DMS 273 treated with DMSO at 0.1 percent for 48 hours (cell line): ENCODE measurements around the gene GPR153.
"Not testable (repeated sequence)": the region's sequence is repeated elsewhere in the genome, so short reads cannot be mapped to it uniquely, and the experiment has no call there.

ENCODE experiments used
- DNase-seq: peaks from one replicate; lab custom pipeline; 2025; lab: John Stamatoyannopoulos, UW

GPR153 gene

DNA sequence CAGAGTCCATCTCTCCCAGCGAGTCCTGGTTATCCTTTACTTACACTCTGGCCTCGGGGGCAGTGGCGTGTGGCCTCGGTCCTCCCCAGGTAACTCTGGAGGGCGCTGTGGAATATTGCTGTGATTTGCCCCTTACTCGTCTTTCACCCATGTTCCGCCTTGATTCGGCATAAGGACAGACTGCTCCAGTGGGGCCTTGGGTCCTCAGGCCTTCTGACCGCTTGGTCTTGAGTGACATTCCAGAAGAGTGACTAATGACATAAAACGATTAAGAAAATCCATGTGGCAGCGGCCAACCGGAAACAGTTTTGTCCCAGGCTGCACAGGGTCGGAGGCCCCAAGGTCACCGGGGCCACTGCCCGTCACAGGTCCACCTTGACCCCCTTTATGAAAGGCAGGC lies 36.2 kb downstream of the GPR153 start:
- DNase-seq = no peak

DNA sequence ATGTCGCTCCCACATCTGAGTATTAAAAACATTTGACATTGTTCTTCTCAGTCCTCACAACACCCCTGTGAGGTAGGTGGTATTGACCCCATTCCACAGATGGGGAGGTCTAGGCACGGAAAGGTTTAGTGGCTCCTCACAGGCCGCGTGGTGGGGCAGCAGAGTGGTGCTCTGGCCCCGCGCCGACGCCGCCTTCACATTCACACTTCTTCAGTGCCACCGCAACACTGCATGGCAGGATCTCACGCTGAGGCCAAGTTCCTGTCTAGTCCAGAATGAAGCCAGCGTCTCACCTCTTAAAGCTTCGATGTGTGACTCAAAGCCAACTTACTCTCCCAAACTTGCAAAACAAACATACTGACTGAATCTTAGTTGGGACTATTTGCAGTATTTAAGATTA lies 37.3 kb downstream of the GPR153 start:
- no peak for DNase-seq

DNA sequence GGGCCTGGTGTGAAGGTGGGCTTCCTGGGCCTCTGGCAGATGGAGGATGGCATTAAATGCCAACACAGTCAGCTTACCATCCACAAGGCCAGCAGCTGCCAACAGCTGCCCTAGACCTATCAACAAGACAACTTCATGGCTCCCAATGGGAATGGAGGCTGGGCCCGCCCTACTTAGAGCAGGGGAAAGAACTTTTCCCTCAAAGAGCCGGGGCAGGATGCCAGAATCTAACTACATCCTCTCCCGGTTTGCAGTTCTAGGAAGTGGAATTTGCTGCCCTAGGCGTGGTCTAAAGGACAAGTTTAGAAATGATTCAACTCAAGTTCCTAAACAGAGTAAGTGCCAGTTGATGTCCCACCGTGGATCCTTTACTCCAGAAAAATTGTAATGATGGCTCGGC lies 38.3 kb downstream of the GPR153 start:
- DNase-seq = no peak

DNA sequence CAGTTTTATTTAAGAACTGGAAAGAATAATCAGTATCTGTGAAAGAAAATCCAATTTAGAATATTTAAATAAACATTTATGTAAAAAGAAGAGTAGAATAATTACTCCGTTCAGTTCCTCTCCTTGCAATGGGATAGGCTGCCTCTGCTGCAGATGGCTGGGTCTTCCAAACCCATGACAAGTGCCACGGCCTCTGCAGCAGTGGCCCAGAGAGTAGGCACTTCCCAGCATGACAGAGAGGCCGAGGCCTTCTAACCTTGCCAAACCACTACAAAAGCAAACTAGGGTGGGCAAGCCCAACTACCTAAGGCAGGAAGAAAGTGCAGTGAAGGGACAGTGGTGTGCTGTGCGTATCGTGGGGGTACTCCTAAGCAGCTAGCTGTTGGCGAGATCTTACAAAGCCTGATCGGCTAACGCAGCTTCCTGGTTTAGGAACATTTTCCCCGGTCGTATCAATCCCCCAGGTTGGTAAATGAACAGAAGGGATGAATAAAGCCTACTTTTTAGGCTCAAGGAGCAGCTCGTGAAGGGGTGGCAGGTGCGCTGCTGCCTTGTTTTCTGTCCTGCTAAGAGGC lies 39.6 kb downstream of the GPR153 start:
- DNase-seq = no peak

DNA sequence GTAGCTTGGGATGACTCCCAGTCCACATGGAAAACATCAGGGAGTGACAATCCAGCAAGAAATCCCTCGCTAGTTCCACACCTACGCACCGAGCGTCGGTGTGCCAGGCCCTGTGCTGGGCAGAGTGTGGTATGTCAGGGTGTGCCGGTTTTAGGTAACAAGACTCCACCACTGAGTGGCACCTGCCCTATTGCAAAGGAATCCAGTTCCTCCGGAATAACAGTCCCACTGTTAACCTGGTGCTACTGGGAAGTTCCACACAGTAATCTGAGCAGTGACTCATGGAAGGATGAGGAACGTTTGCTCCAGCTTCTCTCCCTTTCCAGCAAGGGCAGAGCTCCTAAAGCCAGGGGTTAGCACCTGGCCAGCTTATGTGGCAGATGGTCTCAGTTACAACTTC lies 40.7 kb downstream of the GPR153 start:
- no peak for DNase-seq

DNA sequence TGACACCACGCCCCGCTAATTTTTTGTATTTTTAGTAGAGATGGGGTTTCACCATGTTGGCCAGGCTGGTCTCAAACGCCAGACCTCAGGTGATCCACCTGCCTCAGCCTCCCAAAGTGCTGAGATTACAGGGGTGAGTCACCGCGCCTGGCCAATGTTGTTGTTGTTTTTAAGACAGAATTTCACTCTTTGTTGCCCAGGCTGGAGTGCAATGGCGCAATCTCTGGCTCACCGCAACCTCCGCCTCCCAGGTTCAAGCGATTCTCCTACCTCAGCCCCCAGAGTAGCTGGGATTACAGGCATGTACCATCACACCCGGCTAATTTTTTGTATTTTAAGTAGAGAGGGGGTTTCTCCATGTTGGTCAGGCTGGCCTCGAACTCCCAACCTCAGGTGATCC lies 41.3 kb downstream of the GPR153 start:
- DNase-seq = not testable (repeated sequence)

DNA sequence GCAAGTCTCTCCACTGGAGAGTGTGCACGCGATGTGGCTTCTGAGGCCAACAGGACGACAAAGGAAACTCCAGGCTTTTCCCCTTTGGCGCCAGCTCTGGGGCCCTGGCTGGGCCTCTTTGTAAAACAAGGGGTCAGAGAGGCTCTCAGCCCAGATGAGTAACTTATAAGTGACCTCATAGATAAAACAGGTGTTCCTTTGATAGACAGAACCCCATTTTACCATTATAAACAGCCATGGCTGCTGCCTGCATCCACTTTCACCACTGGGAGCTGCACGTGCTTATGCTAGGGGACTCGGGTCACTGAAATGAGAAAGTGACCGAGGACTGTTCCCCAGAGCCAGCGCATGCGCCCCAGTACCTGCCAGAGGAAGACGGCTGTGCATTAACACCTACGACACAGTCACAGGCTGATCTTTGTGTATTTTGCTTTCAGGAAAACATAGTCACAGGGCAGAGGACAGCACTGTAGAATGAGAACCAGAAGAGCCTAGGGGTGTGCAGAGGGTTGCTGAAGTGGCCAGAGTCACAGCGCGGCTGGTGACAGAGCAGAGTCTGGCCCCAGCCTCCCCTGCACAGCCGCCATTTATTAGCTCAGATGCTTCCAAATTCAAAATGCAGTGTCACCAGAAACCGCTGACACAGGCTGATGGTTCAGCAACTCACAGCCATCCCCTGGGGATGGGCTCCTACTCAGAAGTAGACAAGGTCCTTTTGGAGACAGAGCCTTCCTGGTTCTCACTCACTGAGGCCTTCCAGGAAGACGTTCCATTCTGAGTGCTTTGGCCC lies 42.3 kb downstream of the GPR153 start:
- no peak for DNase-seq

DNA sequence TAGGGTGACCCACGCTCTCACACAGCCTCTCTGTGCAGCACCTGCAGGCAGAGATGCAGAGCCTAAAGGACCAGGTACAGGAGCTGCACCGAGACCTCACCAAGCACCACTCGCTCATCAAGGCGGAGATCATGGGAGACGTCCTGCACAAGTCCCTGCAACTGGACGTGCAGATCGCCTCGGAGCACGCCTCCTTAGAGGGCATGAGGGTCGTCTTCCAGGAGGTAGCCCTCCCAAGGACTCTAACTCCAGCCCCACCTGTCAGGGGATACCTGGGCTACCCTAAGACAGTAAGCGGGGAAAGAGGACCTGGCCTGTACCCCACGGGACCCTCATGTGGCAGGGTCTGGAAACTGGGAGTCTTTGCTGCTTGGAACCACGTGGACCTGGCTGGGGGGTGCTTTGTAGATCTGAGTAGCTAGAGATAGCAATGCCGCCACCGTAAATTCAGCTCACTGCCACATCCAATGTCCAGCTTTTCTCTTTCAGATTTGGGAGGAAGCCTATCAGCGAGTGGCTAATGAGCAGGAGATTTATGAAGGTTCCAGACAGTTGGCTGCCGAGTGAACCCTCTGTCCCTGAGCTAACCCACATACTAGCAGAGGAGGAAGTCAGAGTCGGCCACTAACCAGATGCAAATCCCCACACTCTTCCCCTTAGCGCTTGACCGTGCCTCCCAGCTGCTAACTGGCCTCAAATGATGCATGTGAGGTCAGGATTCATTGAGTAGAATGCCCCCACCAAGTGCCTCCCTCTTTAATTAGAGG lies 48.5 kb downstream of the GPR153 start:
- no peak for DNase-seq

DNA sequence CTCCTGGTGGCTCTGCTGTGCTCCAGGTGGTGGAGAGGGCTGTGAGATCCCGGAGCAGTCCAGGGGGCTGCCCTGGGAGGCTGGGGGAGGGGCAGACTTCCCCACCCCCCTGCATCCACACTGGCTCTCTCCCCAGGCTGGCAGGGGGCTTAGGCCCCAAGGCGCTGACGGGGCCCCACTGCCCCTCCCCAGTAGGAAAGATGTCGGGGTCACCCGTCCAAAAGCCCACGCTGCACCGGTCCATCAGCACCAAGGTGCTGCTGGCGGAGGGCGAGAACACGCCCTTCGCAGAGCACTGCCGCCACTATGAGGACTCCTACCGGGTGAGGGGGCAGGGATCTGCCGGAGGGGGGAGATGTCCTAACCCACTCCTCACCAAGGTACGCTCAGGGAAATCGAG lies 49.2 kb downstream of the GPR153 start:
- DNase-seq = no peak

DNA sequence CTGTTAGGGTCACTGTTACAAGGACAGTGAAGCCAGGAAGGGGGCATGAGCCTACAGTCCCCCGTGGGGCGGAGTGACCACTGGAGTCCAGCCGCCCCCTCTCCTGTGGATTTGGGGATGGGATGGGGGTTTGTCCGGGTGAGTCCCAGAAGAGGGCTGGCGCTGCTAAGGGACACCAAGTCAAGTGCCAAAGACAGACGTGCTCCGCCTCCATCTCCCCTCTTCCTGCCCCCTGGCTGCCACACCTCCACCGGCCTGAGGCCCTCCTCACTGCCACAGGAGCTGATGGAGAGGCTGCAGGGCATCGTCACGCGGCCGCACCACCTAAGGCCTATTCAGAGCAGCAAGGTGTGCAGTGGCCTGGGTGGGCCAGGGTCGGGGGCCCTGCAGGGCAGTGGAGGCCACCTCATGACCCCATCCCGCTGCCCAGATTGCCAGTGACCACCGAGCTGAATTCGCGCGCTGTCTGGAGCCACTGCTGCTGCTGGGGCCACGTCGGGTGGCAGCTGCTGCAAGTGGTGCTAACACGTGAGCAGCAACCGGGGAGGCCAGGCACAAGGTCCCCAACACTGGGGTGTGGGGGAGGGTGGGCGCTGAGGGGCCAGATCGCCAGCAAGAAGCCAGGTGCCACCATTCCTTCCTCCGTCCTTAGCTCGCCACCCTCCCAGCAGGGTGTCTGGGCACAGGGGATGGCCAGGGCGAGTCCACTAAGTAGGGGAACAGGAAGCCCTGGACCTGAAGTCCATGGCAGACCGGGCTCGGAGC lies 50.1 kb downstream of the GPR153 start:
- DNase-seq = no peak

DNA sequence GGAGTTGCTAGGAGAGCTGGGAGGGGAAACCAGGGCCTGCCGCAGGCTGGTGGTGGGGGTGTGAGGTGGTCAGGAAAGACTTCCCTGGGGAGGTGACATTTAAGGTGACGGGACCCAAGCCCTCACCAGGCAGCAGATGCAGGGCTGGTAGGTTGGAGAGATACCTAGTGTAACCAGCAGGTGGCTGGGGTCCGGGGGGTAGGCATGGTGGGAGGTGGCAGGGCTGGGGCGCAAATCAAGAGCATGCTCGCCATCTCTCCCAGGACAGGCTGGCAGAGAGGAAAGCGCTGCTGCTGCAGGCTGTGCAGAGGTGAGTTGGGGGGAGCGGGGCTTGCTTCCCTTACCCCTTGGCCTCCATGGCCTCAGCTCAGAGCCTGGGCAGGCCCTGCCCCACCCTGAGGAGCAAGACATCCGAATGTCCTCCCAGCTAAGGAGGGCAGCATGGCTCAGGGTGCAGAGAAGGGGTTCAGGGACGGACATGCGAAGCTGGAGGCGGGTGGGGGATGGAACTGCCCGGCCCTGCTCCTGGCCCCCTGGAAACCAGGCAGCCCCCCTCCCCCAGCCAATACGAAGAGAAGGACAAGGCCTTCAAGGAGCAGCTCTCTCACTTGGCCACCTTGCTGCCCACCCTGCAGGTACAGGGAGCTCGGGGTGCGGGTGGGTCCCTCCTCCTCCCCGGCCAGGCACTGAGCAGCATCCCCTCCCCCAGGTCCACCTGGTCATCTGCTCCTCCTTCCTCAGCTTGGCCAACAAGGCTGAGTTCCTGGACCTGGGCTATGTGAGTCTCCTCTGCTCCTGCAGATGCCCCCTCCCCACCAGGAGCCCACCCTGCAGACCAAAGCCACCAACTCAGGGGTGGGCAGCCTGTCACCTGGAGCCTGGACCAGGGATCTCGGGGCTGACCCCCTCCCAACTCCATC lies 51.0 kb downstream of the GPR153 start:
- DNase-seq = no peak

DNA sequence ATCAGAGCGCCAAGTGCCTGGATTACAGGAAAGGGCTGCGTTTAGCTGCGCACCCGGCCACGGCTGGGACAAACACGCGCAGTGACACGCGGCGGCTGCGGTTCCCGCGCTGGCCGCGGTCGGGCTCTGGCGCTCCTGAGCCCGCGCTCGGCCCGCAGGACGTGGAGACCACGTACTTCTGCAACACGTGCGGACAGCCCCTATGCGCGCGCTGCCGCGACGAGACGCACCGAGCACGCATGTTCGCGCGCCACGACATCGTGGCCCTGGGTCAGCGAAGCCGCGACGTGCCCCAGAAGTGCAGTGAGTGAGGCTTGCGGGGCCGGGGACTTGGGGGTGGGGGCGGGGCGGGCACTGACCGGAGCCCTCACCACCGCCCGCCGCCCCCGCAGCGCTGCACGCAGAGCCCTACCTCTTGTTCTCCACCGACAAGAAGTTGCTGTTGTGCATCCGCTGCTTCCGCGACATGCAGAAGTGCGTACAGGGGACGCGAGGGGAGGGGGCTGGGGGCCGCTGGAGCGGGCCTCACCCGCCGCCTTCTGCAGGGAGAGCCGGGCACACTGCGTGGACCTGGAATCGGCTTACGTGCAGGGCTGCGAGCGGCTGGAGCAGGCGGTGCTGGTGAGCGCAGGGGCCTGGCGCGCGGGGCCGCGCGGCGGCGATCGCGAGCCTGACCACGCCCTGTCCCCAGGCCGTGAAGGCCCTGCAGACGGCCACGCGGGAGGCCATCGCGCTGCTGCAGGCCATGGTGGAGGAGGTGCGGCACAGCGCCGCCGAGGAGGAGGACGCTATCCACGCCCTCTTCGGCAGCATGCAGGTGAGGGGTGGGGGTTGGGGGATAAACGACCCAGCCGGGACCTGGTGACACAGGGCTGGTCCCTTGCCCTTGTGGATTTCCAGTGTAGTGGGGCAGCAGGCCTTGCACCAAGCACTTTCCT lies 51.9 kb downstream of the GPR153 start:
- no peak for DNase-seq

DNA sequence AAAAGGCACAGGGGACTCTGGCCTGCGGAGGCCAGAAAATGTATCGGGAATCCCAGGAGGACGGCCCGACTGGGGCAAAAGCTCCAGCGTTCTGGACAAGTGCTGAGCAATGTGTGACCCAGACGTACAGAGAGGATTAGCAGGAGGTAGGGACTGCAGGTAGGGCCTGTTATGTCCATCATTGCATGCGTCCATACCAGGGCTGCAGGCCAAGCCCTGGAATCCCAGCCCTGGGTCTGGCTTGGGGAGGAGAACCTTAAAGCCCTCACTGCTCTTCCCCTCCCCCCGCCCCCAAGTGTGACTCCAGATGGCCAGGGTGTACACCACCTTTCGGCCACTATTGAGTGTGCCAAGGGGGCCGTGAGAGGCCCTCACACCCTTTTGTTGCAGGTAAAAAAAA lies 53.0 kb downstream of the GPR153 start:
- no peak for DNase-seq

DNA sequence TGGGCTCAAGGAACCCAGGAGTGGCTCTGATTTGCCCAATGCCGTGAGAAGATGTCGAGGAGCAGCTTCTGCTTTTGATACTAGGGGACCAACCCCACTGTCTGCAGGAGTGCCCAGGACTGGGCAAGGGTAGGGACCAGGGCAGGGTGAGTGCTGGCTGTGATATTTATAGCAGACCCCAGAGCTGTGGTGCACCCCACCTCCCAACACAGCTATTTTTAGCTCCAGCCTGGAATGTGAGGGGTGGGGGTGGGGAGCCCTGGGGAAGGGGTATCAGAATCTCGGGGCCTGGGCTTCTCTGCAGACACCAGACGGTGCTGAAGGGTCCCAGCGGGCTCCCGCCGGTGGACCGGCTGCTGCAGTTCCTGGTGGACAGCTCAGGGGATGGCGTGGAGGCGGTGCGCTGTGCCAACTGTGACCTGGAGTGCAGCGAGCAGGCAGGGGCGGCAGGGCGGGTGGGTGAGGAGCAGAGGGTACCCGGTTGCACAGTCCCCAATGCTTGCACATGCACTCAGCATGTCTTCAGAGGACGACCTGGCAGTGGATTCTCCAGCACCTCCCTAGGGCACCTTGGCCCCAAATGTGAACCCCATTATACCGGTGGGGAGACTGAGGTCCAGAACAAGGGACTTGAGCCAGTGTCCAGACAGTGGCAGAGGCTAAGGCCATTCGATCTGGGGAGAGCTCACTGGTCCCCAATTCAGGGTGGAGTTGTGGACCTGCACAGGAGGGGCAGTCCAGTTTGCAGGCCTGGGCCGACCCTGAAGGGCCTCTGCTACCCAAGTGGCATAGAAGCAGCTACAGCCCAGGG lies 53.6 kb downstream of the GPR153 start:
- DNase-seq = no peak

DNA sequence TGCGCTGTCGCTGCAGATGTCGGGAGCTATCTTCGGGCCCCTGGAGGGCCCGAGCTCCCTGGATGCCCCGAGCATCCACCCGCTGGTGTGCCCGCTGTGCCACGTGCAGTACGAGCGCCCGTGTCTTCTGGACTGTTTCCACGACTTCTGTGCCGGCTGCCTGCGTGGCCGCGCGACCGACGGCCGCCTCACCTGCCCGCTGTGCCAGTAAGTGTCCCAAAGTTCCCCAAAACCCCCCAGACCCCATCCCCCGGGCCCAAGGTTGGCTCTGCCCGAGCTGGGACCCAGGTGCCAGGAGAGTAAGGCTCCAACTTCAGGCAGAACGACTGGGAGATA lies 54.4 kb downstream of the GPR153 start:
- DNase-seq = no peak

DNA sequence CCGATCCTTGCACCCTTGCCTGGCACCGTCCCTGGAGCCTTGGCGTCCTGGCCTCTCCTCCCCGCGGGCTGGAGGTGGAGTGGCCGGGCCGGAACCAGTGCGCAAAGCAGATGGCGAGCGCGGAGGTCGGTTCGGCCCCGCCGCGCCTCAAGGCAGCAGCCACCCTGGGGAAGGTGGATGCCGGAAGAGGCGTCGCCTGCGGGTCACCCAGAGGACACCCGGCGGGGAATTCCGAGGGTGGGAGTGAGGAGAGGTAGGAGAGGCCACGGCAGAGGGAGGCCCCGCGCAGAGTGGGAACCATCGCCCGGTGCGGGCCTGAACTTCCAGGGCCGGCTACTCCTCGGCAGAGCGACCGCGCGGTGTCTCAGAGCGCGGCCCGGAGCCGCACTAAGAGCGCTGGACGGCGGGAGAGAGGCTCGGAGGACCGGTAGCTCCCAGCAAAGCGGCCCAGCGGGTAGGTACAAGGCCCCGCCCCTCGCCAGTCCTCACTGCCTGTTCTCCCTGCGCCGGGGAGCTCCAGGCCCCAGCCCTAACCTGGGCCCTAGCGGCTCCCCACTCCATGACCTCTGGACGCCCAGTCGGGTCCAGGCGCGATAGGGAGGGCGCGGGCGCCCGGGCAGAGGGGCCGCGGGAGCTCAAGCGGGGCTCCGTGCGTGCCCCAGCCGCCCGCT lies 54.9 kb downstream of the GPR153 start, which contains the start of gene RNF207:
Gene RNF207 (plus strand): TSS at position 271 of the 671 bp plus-strand sequence. CDS start 417 bp downstream, outside the sequence.
- peak; percentile 36 for DNase-seq

DNA sequence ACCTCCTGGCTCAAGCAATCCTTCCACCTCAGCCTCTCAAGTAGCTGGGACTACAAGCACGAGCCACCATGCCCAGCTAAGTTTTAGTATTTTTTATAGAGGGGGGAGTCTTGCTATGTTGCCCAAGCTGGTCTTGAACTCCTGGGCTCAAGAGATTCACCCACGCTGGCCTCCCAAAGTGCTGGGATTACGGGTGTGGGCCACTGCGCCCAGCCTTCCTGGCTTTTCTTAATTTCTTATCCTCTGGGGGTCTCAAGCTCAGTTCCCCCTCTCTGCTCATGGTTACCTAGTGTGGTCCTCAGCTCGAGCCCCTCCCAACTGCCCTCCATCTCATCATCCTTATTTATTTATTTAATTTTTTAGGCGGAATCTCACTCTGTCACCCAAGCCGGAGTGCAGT lies 58.6 kb downstream of the GPR153 start:
- no peak for DNase-seq

DNA sequence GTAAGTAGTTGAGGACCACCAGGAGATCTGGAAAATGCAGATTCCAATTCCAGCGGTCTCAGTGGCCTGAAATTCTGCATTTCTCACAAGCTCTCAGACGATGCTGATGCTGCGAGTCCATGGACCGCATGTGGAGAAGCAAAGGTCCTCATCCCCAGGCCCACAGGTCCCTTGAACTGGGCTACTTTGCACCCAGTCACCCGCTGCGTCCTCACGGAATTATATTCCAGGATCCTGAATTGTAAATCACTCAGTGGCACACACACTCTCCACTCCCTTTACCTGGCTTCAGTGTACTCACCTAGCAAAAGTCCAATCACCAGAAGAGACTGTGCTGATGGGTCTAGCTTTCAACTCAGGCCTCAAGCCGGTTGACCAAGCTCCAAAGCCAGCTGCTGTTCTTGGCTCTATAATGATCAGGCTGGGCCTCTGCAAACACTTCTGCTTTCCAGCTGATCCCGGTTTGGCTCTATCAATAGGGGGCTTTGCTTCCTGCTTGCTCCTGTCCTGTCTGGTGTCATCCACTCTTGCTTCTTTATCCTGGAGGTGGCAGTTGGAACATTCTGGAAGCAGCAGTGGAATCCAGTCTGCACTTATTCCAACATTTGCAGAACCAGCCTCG lies 60.6 kb downstream of the GPR153 start:
- no peak for DNase-seq
